Ishikawa (cell line): ENCODE measurements around the gene TM9SF1.

ENCODE experiments used
- CEBPB ChIP-seq: IDR thresholded peaks from 2 replicates; pipeline ENCODE4 v1.6.1; 2012
- CREB1 ChIP-seq: IDR thresholded peaks from 2 replicates; pipeline ENCODE4 v1.6.1; 2012; ENCODE audit warnings: low read depth
- EGR1 ChIP-seq: IDR thresholded peaks from 2 replicates; pipeline ENCODE4 v1.6.1; 2012
- EP300 ChIP-seq: IDR thresholded peaks from 2 replicates; pipeline ENCODE4 v1.6.1; 2012; ENCODE audit warnings: borderline replicate concordance
- FOXM1 ChIP-seq: IDR thresholded peaks from 2 replicates; pipeline ENCODE4 v1.6.1; 2012; ENCODE audit warnings: low read depth, borderline replicate concordance
- RAD21 ChIP-seq: IDR thresholded peaks from 2 replicates; pipeline ENCODE4 v1.6.1; 2012; ENCODE audit warnings: low read depth
- TAF1 ChIP-seq: IDR thresholded peaks from 2 replicates; pipeline ENCODE4 v1.6.1; 2012; ENCODE audit warnings: low read depth, mild to moderate bottlenecking
- TCF12 ChIP-seq: IDR thresholded peaks from 2 replicates; pipeline ENCODE4 v1.6.1; 2012; ENCODE audit warnings: low read depth
- USF1 ChIP-seq: IDR thresholded peaks from 2 replicates; pipeline ENCODE4 v1.6.1; 2012
- YY1 ChIP-seq: IDR thresholded peaks from 2 replicates; pipeline ENCODE4 v1.6.1; 2012; ENCODE audit warnings: low read depth
- ZBTB7A ChIP-seq: IDR thresholded peaks from 2 replicates; pipeline ENCODE4 v1.6.1; 2012; ENCODE audit warnings: low read depth
- TF ChIP-seq, protein P1 (sequence below): IDR thresholded peaks from 2 replicates; pipeline ENCODE4 v1.6.1; 2012
- TF ChIP-seq, protein P2 (sequence below): IDR thresholded peaks from 2 replicates; pipeline ENCODE4 v1.6.1; 2012; ENCODE audit warnings: low read depth, mild to moderate bottlenecking

GRCh38 chr14:24145690-24146452 lies 49.4 kb downstream of the TM9SF1 start:
- TF ChIP-seq CEBPB, result no peak
- TF ChIP-seq, protein P1, sequence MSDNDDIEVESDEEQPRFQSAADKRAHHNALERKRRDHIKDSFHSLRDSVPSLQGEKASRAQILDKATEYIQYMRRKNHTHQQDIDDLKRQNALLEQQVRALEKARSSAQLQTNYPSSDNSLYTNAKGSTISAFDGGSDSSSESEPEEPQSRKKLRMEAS, result no peak
- TF ChIP-seq EP300, result no peak
- TF ChIP-seq EGR1, result no peak
- TF ChIP-seq TAF1, result no peak
- TF ChIP-seq ZBTB7A, result no peak
- TF ChIP-seq, protein P2, sequence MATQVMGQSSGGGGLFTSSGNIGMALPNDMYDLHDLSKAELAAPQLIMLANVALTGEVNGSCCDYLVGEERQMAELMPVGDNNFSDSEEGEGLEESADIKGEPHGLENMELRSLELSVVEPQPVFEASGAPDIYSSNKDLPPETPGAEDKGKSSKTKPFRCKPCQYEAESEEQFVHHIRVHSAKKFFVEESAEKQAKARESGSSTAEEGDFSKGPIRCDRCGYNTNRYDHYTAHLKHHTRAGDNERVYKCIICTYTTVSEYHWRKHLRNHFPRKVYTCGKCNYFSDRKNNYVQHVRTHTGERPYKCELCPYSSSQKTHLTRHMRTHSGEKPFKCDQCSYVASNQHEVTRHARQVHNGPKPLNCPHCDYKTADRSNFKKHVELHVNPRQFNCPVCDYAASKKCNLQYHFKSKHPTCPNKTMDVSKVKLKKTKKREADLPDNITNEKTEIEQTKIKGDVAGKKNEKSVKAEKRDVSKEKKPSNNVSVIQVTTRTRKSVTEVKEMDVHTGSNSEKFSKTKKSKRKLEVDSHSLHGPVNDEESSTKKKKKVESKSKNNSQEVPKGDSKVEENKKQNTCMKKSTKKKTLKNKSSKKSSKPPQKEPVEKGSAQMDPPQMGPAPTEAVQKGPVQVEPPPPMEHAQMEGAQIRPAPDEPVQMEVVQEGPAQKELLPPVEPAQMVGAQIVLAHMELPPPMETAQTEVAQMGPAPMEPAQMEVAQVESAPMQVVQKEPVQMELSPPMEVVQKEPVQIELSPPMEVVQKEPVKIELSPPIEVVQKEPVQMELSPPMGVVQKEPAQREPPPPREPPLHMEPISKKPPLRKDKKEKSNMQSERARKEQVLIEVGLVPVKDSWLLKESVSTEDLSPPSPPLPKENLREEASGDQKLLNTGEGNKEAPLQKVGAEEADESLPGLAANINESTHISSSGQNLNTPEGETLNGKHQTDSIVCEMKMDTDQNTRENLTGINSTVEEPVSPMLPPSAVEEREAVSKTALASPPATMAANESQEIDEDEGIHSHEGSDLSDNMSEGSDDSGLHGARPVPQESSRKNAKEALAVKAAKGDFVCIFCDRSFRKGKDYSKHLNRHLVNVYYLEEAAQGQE, result no peak
- no peak for TF ChIP-seq YY1
- no peak for TF ChIP-seq FOXM1
- no peak for TF ChIP-seq USF1
- TF ChIP-seq RAD21, result no peak
- TF ChIP-seq TCF12, result no peak
- no peak for TF ChIP-seq CREB1
